Astrocyte (in vitro differentiated cells and primary cell): ENCODE data around the gene CHD6.

Source experiments
- CTCF ChIP-seq: IDR thresholded peaks from 2 replicates; pipeline ENCODE4 v1.5.1; 2011; ENCODE audit warnings: low read depth, mild to moderate bottlenecking, inconsistent platforms, low read length, moderate library complexity; ENCODE audit not compliant: insufficient read depth
- EZH2 ChIP-seq: IDR thresholded peaks from 2 replicates; pipeline ENCODE4 v1.6.1; 2012; ENCODE audit warnings: mild to moderate bottlenecking, low read length, inconsistent platforms; ENCODE audit not compliant: insufficient read depth

- TF ChIP-seq EZH2 = no peak
- TF ChIP-seq CTCF = no peak
Observed at GRCh38 chr20:41418739-41419293, 199.4 kb downstream of the CHD6 start.
